Glutamatergic neuron (in vitro differentiated cells): Measurements from ENCODE around the gene KIF17. TPM values are rescaled to one million over a fixed set of nuclear protein-coding genes. Genes with fewer than 3 reads are reported as not detected.

ENCODE experiments used
- DNase-seq: peaks from one replicate; pipeline ENCODE4 v3.0.0; 2022
- H3K27ac Mint-ChIP-seq: one replicate; pipeline ENCODE4 v1.8.0; 2020; ENCODE audit warnings: mild to moderate bottlenecking, mixed read lengths, inconsistent platforms; ENCODE audit not compliant: unreplicated experiment
- H3K27me3 Mint-ChIP-seq: one replicate; pipeline ENCODE4 v1.8.0; 2020; ENCODE audit warnings: mild to moderate bottlenecking, moderate library complexity, mixed read lengths, inconsistent platforms; ENCODE audit not compliant: unreplicated experiment
- H3K36me3 Mint-ChIP-seq: one replicate; pipeline ENCODE4 v1.8.0; 2020; ENCODE audit warnings: mild to moderate bottlenecking, mixed read lengths, inconsistent platforms; ENCODE audit not compliant: unreplicated experiment
- H3K4me1 Mint-ChIP-seq: one replicate; pipeline ENCODE4 v1.8.0; 2020; ENCODE audit warnings: mild to moderate bottlenecking, low read depth, mixed read lengths, inconsistent platforms; ENCODE audit not compliant: unreplicated experiment
- H3K4me3 Mint-ChIP-seq: one replicate; pipeline ENCODE4 v1.8.0; 2020; ENCODE audit warnings: mild to moderate bottlenecking, mixed read lengths, inconsistent platforms; ENCODE audit not compliant: unreplicated experiment
- H3K9me3 Mint-ChIP-seq: one replicate; pipeline ENCODE4 v1.8.0; 2020; ENCODE audit warnings: mild to moderate bottlenecking, moderate library complexity, mixed read lengths, inconsistent platforms; ENCODE audit not compliant: unreplicated experiment
- CTCF ChIP-seq: fragments of 200-600 bp; sonication (generic); IDR thresholded peaks from one replicate; pipeline ENCODE4 v1.5.0; 2021; ENCODE audit not compliant: partially characterized antibody, unreplicated experiment
- total RNA-seq: library from RNA; stranded (reverse); fragmentation: NEBNext Ultra II Directional; extraction: Animal tissue kit (Norgen Biotek cat#: 25700); gene quantifications from one replicate; pipeline ENCODE4 v1.2.1, GENCODE V29; 2021; ENCODE audit not compliant: unreplicated experiment

Gene KIF17
- total RNA-seq, 1 donor from 2014 or later, result 1.6 TPM

DNA sequence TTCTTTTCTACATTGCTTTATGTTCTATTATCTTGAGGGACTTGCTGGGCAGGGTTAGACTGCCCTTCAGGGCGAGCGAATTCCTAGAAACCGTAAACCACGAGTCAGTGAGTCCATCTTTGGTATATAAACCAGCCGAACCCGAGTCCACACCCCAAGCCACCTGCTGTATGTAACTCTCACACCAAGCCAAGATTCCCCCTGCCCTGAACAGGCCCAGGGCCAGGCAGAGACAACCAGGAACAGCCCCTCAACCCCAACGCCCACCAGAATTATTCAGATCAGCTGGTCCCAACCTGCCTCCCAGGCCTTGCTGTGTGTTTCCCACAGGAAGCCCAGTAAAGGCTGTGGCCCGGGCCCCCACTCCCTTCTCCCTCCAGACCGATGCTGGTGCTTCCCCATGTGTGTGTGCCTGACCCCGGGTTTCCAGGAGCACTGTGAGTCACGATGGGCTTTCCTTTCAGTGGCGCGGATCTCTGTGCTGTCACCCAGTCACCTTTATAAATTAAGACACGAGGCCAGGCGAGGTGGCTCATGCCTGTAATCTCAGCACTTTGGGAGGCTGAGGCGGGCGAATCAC is 17.1 kb downstream of the KIF17 start:
- no peak overlapping the region for H3K4me3 Mint-ChIP-seq

GRCh38 chr1:20699558-20699957 is 18.2 kb downstream of the KIF17 start:
- TF ChIP-seq CTCF, result no peak
- Mint-ChIP-seq H3K4me3 (peak overlapping the region; percentile 58), H3K36me3 (no peaks in the 10 kb centered on the region), H3K27me3 (peaks cover 20% of the 10 kb centered on the region), H3K9me3 (peaks cover 17% of the 10 kb centered on the region), H3K4me1 (peaks cover 22% of the 10 kb centered on the region), H3K27ac (peak overlapping the region; percentile 59)
- no peak for DNase-seq

More for the DNA sequence above, 17.1 kb downstream of the KIF17 start:
- TF ChIP-seq CTCF, result no peak
- Mint-ChIP-seq H3K27me3 (peaks cover 17% of the 10 kb centered on the region), H3K27ac (peak overlapping the region; percentile 22), H3K4me1 (peaks cover 22% of the 10 kb centered on the region), H3K9me3 (peaks cover 20% of the 10 kb centered on the region), H3K36me3 (no peaks in the 10 kb centered on the region)
- no peak for DNase-seq

DNA sequence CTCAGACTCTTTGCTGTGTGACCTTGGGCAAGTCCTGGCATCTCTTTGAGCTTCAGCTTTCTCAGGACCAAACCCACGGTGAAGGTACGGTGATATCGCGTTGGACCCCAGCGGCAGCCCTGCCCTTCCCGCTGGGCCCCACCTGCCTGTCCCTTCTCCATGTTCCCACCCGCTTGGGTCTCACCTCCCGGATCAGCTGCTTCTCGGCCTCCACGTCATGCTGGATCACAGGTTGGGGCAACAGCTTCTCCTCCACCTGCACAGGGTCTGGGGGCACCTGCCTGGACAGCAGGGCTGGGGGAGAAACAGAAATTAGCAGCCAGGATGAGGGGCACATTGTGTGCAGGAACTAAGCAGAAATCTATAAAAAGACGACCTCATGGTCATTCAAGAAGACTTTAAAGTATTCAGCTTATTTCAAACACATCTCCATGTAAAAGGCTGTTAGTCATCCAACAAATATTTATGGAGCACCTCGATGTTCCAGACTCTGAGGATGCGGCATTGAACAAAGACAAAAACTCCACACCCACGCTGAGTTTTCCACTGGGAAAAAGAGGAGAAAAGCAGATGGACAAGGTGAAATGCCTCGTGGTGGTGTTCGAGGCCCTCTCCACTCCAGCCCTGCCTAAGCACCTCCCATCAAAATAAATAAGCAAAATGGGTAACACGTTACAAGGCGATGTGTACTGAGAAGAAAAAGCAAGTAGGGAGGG is 19.5 kb downstream of the KIF17 start:
- Mint-ChIP-seq H3K9me3 (peaks cover 10% of the 10 kb centered on the region), H3K27me3 (peaks cover 11% of the 10 kb centered on the region), H3K27ac (peak overlapping the region; percentile 48), H3K36me3 (no peaks in the 10 kb centered on the region), H3K4me3 (no peak overlapping the region), H3K4me1 (peaks cover 16% of the 10 kb centered on the region)
- TF ChIP-seq CTCF, result no peak
- no peak for DNase-seq

- no peak overlapping the region for H3K27ac Mint-ChIP-seq
- DNase-seq, result no peak
- H3K27me3 Mint-ChIP-seq, result peaks cover 7% of the 10 kb centered on the region
- TF ChIP-seq CTCF, result no peak
- peak overlapping the region; percentile 42 for H3K4me3 Mint-ChIP-seq
- H3K36me3 Mint-ChIP-seq, result no peaks in the 10 kb centered on the region
- peaks cover 11% of the 10 kb centered on the region for H3K4me1 Mint-ChIP-seq
- H3K9me3 Mint-ChIP-seq, result peaks cover 6% of the 10 kb centered on the region
These were observed 20.2 kb downstream of the KIF17 start for GRCh38 chr1:20697563-20697962.
